Activated CD8-positive, alpha-beta memory T cell treated with anti-CD3 and anti-CD28 coated beads, Interleukin-2, amount 50 U/mL, for 1 hour (primary cell): Measurements from ENCODE around the gene THBS3.
"Not testable (repeated sequence)": the region's sequence is repeated elsewhere in the genome, so short reads cannot be mapped to it uniquely, and the experiment has no call there.

Experiments used
- DNase-seq: peaks from one replicate; pipeline ENCODE4 v3.0.0-alpha.2; 2020; ENCODE audit errors: extremely low read depth

The THBS3 gene

GRCh38 chr1:155235375-155235774 is 27.7 kb upstream of the THBS3 start:
- not testable (repeated sequence) for DNase-seq

DNA sequence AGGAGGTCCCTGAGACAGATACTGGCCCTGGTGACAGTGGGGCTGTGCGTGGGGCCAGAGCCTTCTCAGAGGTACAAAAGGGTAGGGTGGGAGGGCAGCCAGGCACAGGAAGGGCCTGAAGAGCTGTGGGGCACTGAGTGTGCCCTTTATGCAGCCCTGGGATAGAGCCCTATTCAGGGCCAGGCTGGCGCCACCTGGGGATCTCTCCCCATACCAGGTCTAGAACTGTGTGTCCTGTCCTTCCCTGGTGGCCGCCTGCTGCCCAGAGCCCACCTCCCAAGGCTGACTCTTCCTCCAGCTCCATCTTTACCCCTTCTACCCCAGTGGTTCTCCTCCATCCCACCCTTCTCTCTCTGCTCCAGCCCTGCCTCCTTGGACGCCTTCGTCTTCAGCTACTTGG is 25.8 kb upstream of the THBS3 start:
- DNase-seq = not testable (repeated sequence)

DNA sequence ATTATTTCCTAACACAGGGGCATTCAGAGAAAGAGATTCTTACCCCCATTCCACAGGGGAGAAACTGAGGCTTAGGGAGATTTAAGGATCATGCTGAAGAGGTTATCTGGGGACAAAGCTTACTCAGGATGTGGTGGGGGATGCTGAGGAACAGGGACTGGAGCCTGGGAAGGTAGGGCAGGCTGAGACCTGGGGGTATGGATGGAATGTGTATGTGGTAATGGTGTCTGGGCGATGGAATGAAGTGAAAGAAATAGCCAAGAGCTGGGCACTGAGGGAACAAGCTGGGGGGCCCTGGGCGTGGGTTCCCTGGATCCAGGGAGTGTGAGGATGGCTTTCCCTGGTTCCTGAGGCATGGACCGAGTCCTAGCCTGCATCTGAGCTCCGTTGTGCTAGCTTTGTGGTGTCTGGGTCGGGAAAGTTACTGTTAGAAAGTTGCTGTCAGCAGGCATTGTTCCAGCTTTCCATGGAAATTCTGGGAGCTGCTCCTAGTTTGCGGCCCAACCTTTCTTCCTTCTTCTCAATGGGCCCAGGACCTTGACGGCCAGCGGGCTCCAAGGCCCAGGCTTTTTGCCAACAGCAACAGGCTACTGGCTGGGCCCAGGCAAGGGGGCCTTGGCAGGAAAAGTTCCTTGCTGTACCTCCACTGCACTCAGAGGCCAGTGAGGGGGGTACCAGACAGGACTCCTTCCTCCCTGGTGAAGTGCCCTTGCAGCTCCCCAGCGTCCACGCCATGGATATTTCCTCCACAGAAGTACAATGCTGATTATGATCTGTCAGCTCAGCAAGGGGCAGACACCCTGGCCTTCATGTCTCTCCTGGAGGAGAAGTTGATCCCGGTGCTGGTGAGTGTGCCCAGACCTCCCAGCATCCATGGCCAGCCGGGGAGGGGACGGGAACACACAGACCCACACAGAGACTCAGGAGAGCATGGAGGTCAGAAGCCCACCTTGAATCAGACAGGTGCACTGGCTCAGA is 24.6 kb upstream of the THBS3 start:
- not testable (repeated sequence) for DNase-seq

GRCh38 chr1:155231302-155231701 is 23.6 kb upstream of the THBS3 start:
- not testable (repeated sequence) for DNase-seq

DNA sequence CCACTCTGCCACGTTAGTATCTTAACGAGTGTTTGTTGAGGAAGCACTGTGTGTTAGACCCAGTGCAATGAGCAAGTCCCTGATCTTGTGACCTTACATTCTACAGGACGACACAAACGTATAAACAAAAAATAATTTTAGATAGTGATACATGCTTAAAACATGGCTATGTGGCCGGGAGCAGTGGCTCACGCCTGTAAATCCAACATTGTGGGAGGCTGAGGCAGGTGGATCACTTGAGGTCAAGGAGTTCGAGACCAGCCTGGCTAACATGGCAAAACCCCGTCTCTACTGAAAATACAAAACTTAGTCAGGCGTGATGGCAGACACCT is 20.4 kb upstream of the THBS3 start:
- DNase-seq = no peak

DNA sequence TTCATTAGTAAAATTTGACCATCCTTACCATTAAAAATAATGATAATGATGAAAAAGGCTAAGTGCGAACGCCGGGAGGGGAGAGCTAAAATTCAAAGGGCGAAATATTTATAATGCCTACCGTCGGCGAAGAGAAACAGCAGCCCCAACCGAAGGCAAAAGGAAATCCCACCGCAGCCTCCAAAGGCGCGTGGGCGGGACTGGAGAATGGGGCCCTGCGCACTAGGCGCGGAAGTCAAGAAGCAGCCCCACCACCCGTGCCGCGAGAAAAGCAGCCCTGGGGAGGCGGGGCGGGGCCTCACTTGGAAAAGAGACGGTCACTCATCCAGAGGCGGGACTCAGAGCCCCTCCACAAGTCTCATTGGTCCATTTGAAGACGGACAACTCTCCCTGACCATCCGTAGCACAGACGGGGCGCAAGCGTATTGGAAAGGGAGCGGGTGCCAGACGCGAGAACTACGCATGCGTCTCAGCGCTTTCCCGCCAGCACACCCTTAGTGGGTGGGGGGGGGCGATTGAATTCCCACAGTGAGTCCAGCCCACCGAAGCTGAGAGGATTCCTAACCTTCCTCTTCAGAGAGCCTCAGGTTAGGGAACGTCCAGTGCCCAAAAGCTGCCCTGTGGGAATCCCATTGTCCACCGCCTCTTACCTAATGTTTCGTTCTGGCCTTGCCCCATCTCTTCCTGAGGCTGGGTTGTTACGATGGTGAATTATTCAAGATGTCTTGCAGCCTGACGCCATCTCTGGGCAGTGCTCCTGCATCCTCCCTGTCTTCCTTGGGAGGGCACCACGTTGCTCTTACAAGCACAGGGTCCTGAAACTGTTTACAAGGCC is 19.8 kb upstream of the THBS3 start:
- DNase-seq = peak; percentile 100

GRCh38 chr1:155226910-155227260 is 19.2 kb upstream of the THBS3 start:
- no peak for DNase-seq

GRCh38 chr1:155226188-155226909 is 18.7 kb upstream of the THBS3 start:
- peak; percentile 87 for DNase-seq

- not testable (repeated sequence) for DNase-seq
Measured at GRCh38 chr1:155225404-155225759, 17.7 kb upstream of the THBS3 start.

DNA sequence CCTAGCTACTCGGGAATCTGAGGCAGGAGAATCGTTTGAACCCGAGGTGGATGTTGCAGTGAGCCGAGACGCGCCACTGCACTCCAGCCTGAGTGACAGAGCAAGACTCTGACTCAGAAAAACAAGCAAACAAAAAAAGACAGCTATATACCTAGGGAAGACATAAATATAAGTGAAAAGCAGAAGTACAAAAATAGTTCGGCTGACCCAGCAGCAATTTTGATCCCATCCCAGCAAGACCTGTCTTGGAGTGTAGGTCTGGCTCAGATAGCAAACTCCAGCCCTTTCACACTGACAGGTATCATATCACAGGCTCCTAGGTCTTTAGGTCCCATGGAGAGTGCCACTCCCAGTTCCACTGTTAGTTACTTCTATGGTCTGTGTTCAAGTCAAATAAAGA is 15.3 kb upstream of the THBS3 start:
- no peak for DNase-seq

GRCh38 chr1:155220211-155220965 is 12.7 kb upstream of the THBS3 start:
- DNase-seq = not testable (repeated sequence)

GRCh38 chr1:155219592-155220031 is 11.9 kb upstream of the THBS3 start:
- no peak for DNase-seq

GRCh38 chr1:155218854-155219591 is 11.3 kb upstream of the THBS3 start:
- no peak for DNase-seq

DNA sequence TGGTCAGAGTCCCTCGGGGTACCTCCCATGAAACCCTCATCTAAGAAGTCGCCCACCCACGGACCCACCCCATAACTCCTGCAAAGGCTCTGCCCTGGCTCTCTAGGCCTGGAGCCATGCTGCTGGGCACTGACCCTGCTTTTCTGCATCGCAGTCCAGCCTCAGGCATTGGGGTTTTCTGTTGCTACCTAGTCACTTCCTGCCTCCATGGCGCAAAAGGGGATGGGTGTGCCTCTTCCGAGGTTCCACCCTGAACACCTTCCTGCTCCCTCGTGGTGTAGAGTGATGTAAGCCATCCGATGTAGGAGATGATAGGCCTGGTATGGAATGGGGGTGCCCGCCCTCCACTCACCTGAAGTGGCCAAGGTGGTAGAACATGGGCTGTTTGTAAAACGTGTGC is 7.0 kb upstream of the THBS3 start:
- DNase-seq = not testable (repeated sequence)

DNA sequence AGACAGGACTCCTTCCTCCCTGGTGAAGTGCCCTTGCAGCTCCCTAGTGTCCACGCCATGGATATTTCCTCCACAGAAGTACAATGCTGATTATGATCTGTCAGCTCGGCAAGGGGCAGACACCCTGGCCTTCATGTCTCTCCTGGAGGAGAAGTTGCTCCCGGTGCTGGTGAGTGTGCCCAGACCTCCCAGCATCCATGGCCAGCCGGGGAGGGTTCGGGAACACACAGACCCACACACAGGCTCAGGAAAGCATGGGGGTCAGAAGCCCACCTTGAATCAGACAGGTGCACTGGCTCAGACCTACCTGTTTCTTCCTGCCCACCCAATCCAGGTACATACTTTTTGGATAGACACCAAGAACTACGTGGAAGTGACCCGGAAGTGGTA is 4.3 kb upstream of the THBS3 start:
- not testable (repeated sequence) for DNase-seq

DNA sequence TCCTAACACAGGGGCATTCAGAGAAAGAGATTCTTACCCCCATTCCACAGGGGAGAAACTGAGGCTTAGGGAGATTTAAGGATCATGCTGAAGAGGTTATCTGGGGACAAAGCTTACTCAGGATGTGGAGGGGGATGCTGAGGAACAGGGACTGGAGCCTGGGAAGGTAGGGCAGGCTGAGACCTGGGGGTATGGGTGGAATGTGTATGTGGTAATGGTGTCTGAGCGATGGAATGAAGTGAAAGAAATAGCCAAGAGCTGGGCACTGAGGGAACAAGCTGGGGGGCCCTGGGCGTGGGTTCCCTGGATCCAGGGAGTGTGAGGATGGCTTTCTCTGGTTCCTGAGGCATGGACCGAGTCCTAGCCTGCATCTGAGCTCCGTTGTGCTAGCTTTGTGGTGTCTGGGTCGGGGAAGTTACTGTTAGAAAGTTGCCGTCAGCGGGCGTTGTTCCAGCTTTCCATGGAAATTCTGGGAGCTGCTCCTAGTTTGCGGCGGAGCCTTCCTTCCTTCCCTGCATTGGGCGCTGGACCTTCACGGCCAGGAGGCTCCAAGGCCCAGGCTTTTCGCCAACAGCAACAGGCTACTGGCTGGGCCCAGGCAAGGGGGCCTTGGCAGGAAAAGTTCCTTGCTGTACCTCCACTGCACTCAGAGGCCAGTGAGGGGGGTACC is 3.8 kb upstream of the THBS3 start:
- not testable (repeated sequence) for DNase-seq

DNA sequence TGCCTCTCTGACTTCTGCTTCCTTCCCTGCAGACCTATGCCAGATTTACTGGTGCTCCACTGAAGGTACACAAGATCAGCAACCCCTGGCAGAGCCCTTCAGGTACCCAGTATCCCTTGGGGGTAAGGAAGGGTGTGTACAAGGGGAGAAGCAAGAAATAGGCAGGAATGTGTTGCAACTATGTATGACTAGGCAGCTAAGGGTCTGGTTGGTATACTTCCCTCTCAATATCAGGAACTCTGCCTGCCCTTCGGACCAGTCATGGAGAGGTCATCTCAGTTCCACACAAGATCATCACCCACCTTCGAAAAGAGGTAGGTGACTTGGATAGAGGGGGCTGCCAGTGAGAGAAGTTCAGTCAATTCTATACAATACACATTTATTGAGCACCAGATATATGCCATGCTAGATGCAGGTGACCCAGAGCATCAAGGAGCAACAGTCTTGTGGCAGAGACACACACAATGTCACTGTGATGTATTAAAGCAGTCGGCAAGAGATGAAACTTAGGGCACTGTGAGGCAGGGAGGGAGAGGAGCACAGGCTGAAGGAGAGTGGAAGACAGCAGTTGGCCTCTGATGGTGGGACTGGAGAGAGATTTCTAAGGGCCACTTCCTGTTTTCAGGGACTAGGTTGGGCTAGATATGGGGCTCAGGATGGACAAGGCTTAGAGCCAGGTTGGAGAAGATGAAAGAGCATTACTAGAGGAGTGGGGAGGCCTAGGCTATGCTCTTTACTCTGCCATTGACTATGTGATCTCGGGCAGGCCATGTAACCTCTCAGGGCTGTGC is 2.8 kb upstream of the THBS3 start:
- no peak for DNase-seq

GRCh38 chr1:155209312-155209721 is 1.6 kb upstream of the THBS3 start:
- DNase-seq = no peak
